ENCODE results near the gene DSG2.

The DSG2 gene

DNA sequence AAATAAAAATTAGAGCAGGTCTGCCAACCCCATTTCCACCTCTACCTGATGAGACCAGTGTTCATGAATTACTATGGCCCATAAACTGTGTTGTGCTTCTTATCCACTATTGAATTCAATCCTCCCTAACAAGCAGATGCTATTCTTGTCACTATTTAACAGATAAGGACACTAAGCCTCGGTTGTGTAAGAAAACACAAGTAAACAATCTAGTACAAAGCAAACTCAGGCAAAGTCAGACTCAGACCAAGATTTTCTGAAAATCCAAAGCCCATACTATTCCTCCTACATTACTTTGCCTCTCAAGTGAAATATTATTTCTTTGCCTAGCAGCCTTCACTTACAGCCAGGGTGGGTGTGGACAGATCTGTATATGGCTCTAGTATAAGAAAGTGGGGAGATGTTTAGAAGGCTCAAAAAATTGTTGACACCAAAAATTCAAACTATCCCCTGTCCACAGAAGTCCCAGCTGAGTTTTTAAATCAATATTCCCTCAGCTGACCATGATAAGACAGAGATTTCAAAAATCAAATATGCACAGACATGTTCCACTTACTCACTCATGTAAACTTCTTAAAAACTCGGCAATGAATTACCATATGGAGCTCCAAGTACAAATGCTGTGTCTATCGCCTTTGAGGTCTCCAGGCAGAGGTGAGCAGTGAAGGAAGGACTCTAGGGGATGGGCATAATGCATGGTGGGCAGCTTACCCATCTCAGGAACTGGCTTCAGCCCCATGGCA is 77.7 kb downstream of the DSG2 start:
- no peaks in the 10 kb centered on the region for H3K9me3 ChIP-seq (ENCODE audit: insufficient read depth, low read length)

DNA sequence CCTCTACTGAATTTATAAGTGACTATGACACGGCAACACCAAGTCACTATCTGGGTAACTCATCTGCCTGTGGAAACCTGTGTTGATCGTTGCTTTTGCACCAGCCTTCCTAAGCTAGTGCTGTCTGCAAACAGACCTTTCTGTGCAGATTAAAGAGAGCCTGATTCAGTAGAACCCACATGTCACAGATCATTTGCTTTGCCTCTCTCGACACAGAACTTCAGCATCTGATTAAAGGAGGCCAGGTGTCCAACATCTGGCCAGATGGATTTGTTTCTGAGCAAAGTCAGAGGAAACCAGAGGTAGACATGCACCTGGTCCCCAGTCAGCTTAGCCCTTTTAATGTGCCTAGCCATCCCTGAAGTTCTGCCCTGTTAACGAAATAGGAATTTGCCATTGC is 78.7 kb downstream of the DSG2 start:
- H3K4me2 ChIP-seq (ENCODE audit: low read depth, low read length, poor library complexity, severe bottlenecking): no peak overlapping the region
- TF ChIP-seq, protein P1, sequence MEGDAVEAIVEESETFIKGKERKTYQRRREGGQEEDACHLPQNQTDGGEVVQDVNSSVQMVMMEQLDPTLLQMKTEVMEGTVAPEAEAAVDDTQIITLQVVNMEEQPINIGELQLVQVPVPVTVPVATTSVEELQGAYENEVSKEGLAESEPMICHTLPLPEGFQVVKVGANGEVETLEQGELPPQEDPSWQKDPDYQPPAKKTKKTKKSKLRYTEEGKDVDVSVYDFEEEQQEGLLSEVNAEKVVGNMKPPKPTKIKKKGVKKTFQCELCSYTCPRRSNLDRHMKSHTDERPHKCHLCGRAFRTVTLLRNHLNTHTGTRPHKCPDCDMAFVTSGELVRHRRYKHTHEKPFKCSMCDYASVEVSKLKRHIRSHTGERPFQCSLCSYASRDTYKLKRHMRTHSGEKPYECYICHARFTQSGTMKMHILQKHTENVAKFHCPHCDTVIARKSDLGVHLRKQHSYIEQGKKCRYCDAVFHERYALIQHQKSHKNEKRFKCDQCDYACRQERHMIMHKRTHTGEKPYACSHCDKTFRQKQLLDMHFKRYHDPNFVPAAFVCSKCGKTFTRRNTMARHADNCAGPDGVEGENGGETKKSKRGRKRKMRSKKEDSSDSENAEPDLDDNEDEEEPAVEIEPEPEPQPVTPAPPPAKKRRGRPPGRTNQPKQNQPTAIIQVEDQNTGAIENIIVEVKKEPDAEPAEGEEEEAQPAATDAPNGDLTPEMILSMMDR (IDR thresholded peaks at IDR 0.05; ENCODE audit: insufficient read depth, low read length, poor library complexity, severe bottlenecking): no peak
- TF ChIP-seq EZH2phosphoT487 (conservative IDR thresholded peaks at IDR 0.05; ENCODE audit: low read length): no peak
- no peak overlapping the region for H3K27ac ChIP-seq (ENCODE audit: low read depth, low read length)
- H3K4me3 ChIP-seq (ENCODE audit: insufficient read depth, low read length, poor library complexity, severe bottlenecking): no peak overlapping the region
- H2AFZ ChIP-seq (ENCODE audit: low read depth, low read length, severe bottlenecking): no peak overlapping the region
- no peaks in the 10 kb centered on the region for H4K20me1 ChIP-seq (ENCODE audit: low read depth, low read length)
- no peaks in the 10 kb centered on the region for H3K9me2 ChIP-seq (replicated peaks; ENCODE audit: insufficient read depth, low read length)
- H3K36me3 ChIP-seq (ENCODE audit: low read length): no peaks in the 10 kb centered on the region
- H3F3A ChIP-seq (ENCODE audit: insufficient read depth): no peaks in the 10 kb centered on the region
- no peaks in the 10 kb centered on the region for H3K9me3 ChIP-seq (ENCODE audit: insufficient read depth, low read length)
- H3K79me2 ChIP-seq (ENCODE audit: insufficient read depth, low read length): no peaks in the 10 kb centered on the region
- no peak overlapping the region for H3K9ac ChIP-seq (ENCODE audit: low read length)
- no peaks in the 10 kb centered on the region for H3K27me3 ChIP-seq (ENCODE audit: low read length)

More for the DNA sequence above, 77.7 kb downstream of the DSG2 start:
- Histone ChIP-seq H3K9me2 (replicated peaks; ENCODE audit: insufficient read depth, low read length) (no peaks in the 10 kb centered on the region), H3K9ac (ENCODE audit: low read length) (no peak overlapping the region), H4K20me1 (ENCODE audit: low read depth, low read length) (no peaks in the 10 kb centered on the region), H3F3A (ENCODE audit: insufficient read depth) (no peaks in the 10 kb centered on the region), H3K4me2 (ENCODE audit: low read depth, low read length, poor library complexity, severe bottlenecking) (no peak overlapping the region), H3K36me3 (ENCODE audit: low read length) (no peaks in the 10 kb centered on the region), H2AFZ (ENCODE audit: low read depth, low read length, severe bottlenecking) (no peak overlapping the region), H3K4me3 (ENCODE audit: insufficient read depth, low read length, poor library complexity, severe bottlenecking) (no peak overlapping the region), H3K79me2 (ENCODE audit: insufficient read depth, low read length) (no peaks in the 10 kb centered on the region), H3K27ac (ENCODE audit: low read depth, low read length) (no peak overlapping the region), H3K27me3 (ENCODE audit: low read length) (no peaks in the 10 kb centered on the region)
- TF ChIP-seq, protein P1 (IDR thresholded peaks at IDR 0.05; ENCODE audit: insufficient read depth, low read length, poor library complexity, severe bottlenecking): no peak
- TF ChIP-seq EZH2phosphoT487 (conservative IDR thresholded peaks at IDR 0.05; ENCODE audit: low read length): no peak

DNA sequence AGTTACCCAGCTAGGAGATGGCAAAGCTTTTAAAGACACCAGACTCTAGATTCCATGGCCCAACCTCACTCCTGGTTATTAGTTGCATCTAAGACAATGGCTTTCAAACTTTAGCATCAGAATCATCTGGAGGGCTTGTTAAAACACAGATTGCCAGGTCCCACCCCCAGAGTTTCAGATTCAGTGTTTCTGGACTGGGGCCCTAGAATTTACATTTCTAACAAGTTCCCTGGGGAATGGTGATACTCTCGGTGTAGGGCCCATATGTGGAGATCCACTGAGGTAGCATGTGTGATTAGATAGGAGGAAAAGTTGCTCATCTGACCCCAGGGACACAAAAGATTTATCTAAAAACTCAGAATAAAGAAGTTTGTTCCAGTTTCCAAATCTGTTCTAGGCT is 79.2 kb downstream of the DSG2 start:
- Histone ChIP-seq H3K27ac (ENCODE audit: low read depth, low read length) (no peak overlapping the region), H2AFZ (ENCODE audit: low read depth, low read length, severe bottlenecking) (no peak overlapping the region)
- TF ChIP-seq, protein P1 (IDR thresholded peaks at IDR 0.05; ENCODE audit: insufficient read depth, low read length, poor library complexity, severe bottlenecking): no peak
- no peak for TF ChIP-seq EZH2phosphoT487 (conservative IDR thresholded peaks at IDR 0.05; ENCODE audit: low read length)

More for the DNA sequence above, 79.2 kb downstream of the DSG2 start:
- Histone ChIP-seq H3K4me2 (ENCODE audit: low read depth, low read length, poor library complexity, severe bottlenecking) (no peak overlapping the region), H3K27me3 (ENCODE audit: low read length) (no peaks in the 10 kb centered on the region), H3K79me2 (ENCODE audit: insufficient read depth, low read length) (no peaks in the 10 kb centered on the region), H3F3A (ENCODE audit: insufficient read depth) (no peaks in the 10 kb centered on the region), H3K9me2 (replicated peaks; ENCODE audit: insufficient read depth, low read length) (no peaks in the 10 kb centered on the region), H4K20me1 (ENCODE audit: low read depth, low read length) (no peaks in the 10 kb centered on the region), H3K9me3 (ENCODE audit: insufficient read depth, low read length) (no peaks in the 10 kb centered on the region), H3K9ac (ENCODE audit: low read length) (no peak overlapping the region), H3K36me3 (ENCODE audit: low read length) (no peaks in the 10 kb centered on the region), H3K4me3 (ENCODE audit: insufficient read depth, low read length, poor library complexity, severe bottlenecking) (no peak overlapping the region)
